Liver (tissue), 3 donors: ENCODE measurements around the gene TMEM244.

Source experiments
- FOXA1 ChIP-seq: IDR thresholded peaks from 2 replicates; pipeline ENCODE4 v1.6.1; 2016; ENCODE audit warnings: antibody characterized with exemption
- FOXA2 ChIP-seq: IDR thresholded peaks from 2 replicates; pipeline ENCODE4 v1.6.1; 2016; ENCODE audit warnings: antibody characterized with exemption
- SP1 ChIP-seq: IDR thresholded peaks from 2 replicates; pipeline ENCODE4 v1.6.1; 2018; ENCODE audit warnings: antibody characterized with exemption, mild to moderate bottlenecking
- TAF1 ChIP-seq: conservative IDR thresholded peaks from 2 replicates; pipeline ENCODE4 v1.6.1; 2016; ENCODE audit warnings: antibody characterized with exemption, mild to moderate bottlenecking
- YY1 ChIP-seq: IDR thresholded peaks from 2 replicates; pipeline ENCODE4 v1.6.1; 2016; ENCODE audit warnings: antibody characterized with exemption, mild to moderate bottlenecking
- TF ChIP-seq, protein P1 (sequence below): fragments of 150-350 bp; IDR thresholded peaks from 2 replicates; pipeline ENCODE4 v1.5.1; 2017; ENCODE audit warnings: improper control_type of control experiment, low read depth, low read length; ENCODE audit not compliant: missing input control
- TF ChIP-seq, protein P2 (sequence below): IDR thresholded peaks from 2 replicates; pipeline ENCODE4 v1.6.1; 2016; ENCODE audit warnings: antibody characterized with exemption
- TF ChIP-seq, protein P3 (sequence below): IDR thresholded peaks from 2 replicates; pipeline ENCODE4 v1.6.1; 2016; ENCODE audit warnings: antibody characterized with exemption
- TF ChIP-seq, protein P4 (sequence below): IDR thresholded peaks from 2 replicates; pipeline ENCODE4 v1.6.1; 2016; ENCODE audit warnings: antibody characterized with exemption, mild to moderate bottlenecking
- donor health status: healthy.
- donor health status: healthy.

DNA sequence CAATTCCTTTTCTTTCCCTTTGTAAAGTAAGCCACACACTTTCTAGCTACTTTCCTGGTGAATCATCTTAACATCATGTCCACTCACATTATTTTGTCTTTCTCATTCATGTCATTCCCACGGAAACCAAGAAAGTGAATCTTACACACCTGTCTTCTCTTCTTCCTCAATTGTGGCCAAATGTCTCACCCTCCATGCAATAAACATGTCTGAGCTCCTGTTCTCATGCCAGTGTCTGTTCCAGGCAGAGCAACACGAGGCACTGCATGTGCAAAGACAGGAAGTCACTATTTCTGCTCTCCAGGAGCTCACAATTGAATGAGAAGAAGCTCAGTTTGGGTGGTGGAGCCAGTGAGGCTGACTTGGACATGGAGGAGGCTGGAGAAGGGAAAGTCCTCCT is 29.0 kb upstream of the TMEM244 start:
- TF ChIP-seq, protein P1, sequence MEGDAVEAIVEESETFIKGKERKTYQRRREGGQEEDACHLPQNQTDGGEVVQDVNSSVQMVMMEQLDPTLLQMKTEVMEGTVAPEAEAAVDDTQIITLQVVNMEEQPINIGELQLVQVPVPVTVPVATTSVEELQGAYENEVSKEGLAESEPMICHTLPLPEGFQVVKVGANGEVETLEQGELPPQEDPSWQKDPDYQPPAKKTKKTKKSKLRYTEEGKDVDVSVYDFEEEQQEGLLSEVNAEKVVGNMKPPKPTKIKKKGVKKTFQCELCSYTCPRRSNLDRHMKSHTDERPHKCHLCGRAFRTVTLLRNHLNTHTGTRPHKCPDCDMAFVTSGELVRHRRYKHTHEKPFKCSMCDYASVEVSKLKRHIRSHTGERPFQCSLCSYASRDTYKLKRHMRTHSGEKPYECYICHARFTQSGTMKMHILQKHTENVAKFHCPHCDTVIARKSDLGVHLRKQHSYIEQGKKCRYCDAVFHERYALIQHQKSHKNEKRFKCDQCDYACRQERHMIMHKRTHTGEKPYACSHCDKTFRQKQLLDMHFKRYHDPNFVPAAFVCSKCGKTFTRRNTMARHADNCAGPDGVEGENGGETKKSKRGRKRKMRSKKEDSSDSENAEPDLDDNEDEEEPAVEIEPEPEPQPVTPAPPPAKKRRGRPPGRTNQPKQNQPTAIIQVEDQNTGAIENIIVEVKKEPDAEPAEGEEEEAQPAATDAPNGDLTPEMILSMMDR: no peak
- TF ChIP-seq TAF1: no peak
- no peak for TF ChIP-seq SP1
- TF ChIP-seq FOXA1: no peak
- no peak for TF ChIP-seq FOXA2
- no peak for TF ChIP-seq YY1
- TF ChIP-seq, protein P2, sequence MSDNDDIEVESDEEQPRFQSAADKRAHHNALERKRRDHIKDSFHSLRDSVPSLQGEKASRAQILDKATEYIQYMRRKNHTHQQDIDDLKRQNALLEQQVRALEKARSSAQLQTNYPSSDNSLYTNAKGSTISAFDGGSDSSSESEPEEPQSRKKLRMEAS: no peak
- TF ChIP-seq, protein P3, sequence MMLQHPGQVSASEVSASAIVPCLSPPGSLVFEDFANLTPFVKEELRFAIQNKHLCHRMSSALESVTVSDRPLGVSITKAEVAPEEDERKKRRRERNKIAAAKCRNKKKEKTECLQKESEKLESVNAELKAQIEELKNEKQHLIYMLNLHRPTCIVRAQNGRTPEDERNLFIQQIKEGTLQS: no peak
- TF ChIP-seq, protein P4, sequence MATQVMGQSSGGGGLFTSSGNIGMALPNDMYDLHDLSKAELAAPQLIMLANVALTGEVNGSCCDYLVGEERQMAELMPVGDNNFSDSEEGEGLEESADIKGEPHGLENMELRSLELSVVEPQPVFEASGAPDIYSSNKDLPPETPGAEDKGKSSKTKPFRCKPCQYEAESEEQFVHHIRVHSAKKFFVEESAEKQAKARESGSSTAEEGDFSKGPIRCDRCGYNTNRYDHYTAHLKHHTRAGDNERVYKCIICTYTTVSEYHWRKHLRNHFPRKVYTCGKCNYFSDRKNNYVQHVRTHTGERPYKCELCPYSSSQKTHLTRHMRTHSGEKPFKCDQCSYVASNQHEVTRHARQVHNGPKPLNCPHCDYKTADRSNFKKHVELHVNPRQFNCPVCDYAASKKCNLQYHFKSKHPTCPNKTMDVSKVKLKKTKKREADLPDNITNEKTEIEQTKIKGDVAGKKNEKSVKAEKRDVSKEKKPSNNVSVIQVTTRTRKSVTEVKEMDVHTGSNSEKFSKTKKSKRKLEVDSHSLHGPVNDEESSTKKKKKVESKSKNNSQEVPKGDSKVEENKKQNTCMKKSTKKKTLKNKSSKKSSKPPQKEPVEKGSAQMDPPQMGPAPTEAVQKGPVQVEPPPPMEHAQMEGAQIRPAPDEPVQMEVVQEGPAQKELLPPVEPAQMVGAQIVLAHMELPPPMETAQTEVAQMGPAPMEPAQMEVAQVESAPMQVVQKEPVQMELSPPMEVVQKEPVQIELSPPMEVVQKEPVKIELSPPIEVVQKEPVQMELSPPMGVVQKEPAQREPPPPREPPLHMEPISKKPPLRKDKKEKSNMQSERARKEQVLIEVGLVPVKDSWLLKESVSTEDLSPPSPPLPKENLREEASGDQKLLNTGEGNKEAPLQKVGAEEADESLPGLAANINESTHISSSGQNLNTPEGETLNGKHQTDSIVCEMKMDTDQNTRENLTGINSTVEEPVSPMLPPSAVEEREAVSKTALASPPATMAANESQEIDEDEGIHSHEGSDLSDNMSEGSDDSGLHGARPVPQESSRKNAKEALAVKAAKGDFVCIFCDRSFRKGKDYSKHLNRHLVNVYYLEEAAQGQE: no peak
